GM12891 (cell line): ENCODE results near the gene PTPN5.

Experiments
- POLR2A ChIP-seq: IDR thresholded peaks from 2 replicates; pipeline ENCODE4 v1.6.1; 2011; ENCODE audit warnings: low read depth, low read length, control low read depth
- POLR2AphosphoS5 ChIP-seq: IDR thresholded peaks from 2 replicates; pipeline ENCODE4 v1.6.1; 2011; ENCODE audit warnings: low read depth, low read length, control low read depth

GRCh38 chr11:18713646-18714442 lies 77.8 kb downstream of the PTPN5 start:
- TF ChIP-seq POLR2A = no peak
- TF ChIP-seq POLR2AphosphoS5 = no peak
